Measurements from ENCODE around the gene PLXNA4. TPM values are rescaled to one million over a fixed set of nuclear protein-coding genes. Genes with fewer than 3 reads are reported as not detected.

Gene PLXNA4
- total and polyA plus RNA-seq, 2 experiments from 2014 or later = 1.9 to 4.8 TPM

DNA sequence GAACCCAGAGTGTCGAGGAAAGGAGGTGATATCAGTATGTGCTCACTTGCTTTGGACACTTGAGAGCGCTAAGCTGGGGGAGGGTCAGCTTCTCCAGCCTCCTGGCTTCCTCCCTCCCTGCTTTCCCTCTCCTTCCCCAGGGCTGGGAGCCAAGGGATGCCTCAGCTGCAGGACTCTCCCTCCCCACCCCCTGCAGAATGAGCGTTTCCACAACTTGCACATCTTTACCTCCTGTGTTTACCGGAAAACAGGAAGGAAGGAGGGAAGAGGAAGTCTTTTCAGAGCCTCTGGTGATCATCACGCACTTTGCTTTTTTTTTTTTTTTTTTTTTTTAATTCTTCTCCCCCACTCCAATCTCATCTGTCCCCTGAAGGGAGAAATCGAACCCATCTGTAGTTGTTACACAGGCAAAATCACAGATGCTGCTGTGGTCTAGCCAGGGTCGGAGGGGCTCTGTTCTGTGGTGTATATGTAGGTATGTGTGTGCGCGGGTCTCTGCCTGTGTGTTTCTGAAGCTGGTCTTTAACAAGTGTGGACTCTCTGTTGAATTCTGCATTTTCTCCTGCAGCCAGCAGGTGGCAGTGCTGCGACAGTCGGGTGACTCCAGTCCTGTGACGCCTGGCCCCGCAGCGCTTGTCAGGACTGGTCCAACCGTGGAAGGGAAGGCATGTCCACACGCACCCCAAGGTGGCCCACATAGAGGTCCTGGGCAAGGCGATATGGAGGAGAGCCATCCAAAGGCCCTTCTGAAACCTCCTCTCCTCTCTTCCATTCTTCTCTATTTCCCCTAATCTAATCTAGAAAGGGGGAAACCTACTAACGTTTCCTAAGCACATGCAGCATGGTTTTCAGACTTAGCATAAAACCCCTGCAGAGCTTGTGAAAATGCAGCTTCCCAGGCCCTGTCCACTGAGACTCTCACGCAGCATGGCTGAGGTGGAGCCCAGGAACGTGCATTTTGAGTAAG lies 257.6 kb downstream of the PLXNA4 start:
- no peaks in the 10 kb centered on the region for H3K9me3 ChIP-seq (ENCODE audit: low read depth)
- no peak for TF ChIP-seq EZH2 (IDR thresholded peaks at IDR 0.05; ENCODE audit: borderline replicate concordance)
- TF ChIP-seq, protein P1, sequence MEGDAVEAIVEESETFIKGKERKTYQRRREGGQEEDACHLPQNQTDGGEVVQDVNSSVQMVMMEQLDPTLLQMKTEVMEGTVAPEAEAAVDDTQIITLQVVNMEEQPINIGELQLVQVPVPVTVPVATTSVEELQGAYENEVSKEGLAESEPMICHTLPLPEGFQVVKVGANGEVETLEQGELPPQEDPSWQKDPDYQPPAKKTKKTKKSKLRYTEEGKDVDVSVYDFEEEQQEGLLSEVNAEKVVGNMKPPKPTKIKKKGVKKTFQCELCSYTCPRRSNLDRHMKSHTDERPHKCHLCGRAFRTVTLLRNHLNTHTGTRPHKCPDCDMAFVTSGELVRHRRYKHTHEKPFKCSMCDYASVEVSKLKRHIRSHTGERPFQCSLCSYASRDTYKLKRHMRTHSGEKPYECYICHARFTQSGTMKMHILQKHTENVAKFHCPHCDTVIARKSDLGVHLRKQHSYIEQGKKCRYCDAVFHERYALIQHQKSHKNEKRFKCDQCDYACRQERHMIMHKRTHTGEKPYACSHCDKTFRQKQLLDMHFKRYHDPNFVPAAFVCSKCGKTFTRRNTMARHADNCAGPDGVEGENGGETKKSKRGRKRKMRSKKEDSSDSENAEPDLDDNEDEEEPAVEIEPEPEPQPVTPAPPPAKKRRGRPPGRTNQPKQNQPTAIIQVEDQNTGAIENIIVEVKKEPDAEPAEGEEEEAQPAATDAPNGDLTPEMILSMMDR (IDR thresholded peaks at IDR 0.05; ENCODE audit: poor library complexity) = peak; percentile 96
- no peaks in the 10 kb centered on the region for H3K4me1 ChIP-seq (ENCODE audit: insufficient read depth)
- WGBS (ENCODE audit: low lambda C conversion rate, missing lambda C conversion rate) = 14% methylated on average over 20 of the region's 20 CpGs
- H3K27me3 ChIP-seq = peaks cover 16% of the 10 kb centered on the region
- no peaks in the 10 kb centered on the region for H3K9me2 ChIP-seq (replicated peaks; ENCODE audit: insufficient read depth)
- no peak overlapping the region for H3K27ac ChIP-seq
- H2AFZ ChIP-seq = no peak overlapping the region
- H3K36me3 ChIP-seq (replicated peaks; ENCODE audit: insufficient read depth, low read depth) = no peaks in the 10 kb centered on the region
- no peaks in the 10 kb centered on the region for H4K20me1 ChIP-seq (ENCODE audit: insufficient read depth, poor library complexity, severe bottlenecking)
- H3K4me2 ChIP-seq = peak overlapping the region; percentile 54
- no peaks in the 10 kb centered on the region for H3K79me2 ChIP-seq
- DNase-seq (ENCODE audit: low spot score) = peak; percentile 90
- H3K4me3 ChIP-seq = no peak overlapping the region

GRCh38 chr7:132317701-132318351 lies 258.4 kb downstream of the PLXNA4 start:
- Histone ChIP-seq H3K9me2 (replicated peaks; ENCODE audit: insufficient read depth) (no peaks in the 10 kb centered on the region), H3K9me3 (ENCODE audit: low read depth) (no peaks in the 10 kb centered on the region), H3K79me2 (no peaks in the 10 kb centered on the region), H3K27me3 (peaks cover 16% of the 10 kb centered on the region), H3K4me2 (no peak overlapping the region), H3K4me1 (ENCODE audit: insufficient read depth) (no peaks in the 10 kb centered on the region), H3K36me3 (replicated peaks; ENCODE audit: insufficient read depth, low read depth) (no peaks in the 10 kb centered on the region), H2AFZ (no peak overlapping the region), H3K4me3 (no peak overlapping the region), H3K27ac (no peak overlapping the region), H4K20me1 (ENCODE audit: insufficient read depth, poor library complexity, severe bottlenecking) (no peaks in the 10 kb centered on the region)
- WGBS (ENCODE audit: low lambda C conversion rate, missing lambda C conversion rate) = 68% methylated on average over 7 of the region's 7 CpGs
- no peak for TF ChIP-seq EZH2phosphoT487 (IDR thresholded peaks at IDR 0.05; ENCODE audit: low read depth, severe bottlenecking, unreplicated experiment)
- TF ChIP-seq EZH2 (IDR thresholded peaks at IDR 0.05; ENCODE audit: borderline replicate concordance) = no peak
- TF ChIP-seq, protein P1 (IDR thresholded peaks at IDR 0.05; ENCODE audit: poor library complexity) = no peak
- no peak for DNase-seq (ENCODE audit: low spot score)

GRCh38 chr7:132312531-132313055 lies 263.7 kb downstream of the PLXNA4 start:
- H3K4me1 ChIP-seq (ENCODE audit: insufficient read depth) = no peaks in the 10 kb centered on the region
- no peak for DNase-seq (ENCODE audit: low spot score)
- no peaks in the 10 kb centered on the region for H3K79me2 ChIP-seq
- WGBS (ENCODE audit: low lambda C conversion rate, missing lambda C conversion rate) = 86% methylated on average over 4 of the region's 4 CpGs
- H3K27ac ChIP-seq = no peak overlapping the region
- no peak for TF ChIP-seq EZH2phosphoT487 (IDR thresholded peaks at IDR 0.05; ENCODE audit: low read depth, severe bottlenecking, unreplicated experiment)
- TF ChIP-seq EZH2 (IDR thresholded peaks at IDR 0.05; ENCODE audit: borderline replicate concordance) = no peak
- TF ChIP-seq, protein P1 (IDR thresholded peaks at IDR 0.05; ENCODE audit: poor library complexity) = no peak
- H3K4me2 ChIP-seq = no peak overlapping the region
- no peak overlapping the region for H2AFZ ChIP-seq
- H3K9me3 ChIP-seq (ENCODE audit: low read depth) = no peaks in the 10 kb centered on the region
- peaks cover 3% of the 10 kb centered on the region for H3K27me3 ChIP-seq
- no peaks in the 10 kb centered on the region for H3K9me2 ChIP-seq (replicated peaks; ENCODE audit: insufficient read depth)
- H4K20me1 ChIP-seq (ENCODE audit: insufficient read depth, poor library complexity, severe bottlenecking) = no peaks in the 10 kb centered on the region
- no peak overlapping the region for H3K4me3 ChIP-seq
- no peaks in the 10 kb centered on the region for H3K36me3 ChIP-seq (replicated peaks; ENCODE audit: insufficient read depth, low read depth)

Measured in hepatocyte (in vitro differentiated cells).